Duodenal mucosa (tissue), 2 donors: ENCODE results near the gene SPRED3.
"Not testable (repeated sequence)": the region's sequence is repeated elsewhere in the genome, so short reads cannot be mapped to it uniquely, and the experiment has no call there.

Experiments used
- H3K27ac ChIP-seq: one replicate; pipeline ENCODE4 v1.7.0; 2013; ENCODE audit warnings: low read depth, low read length
- H3K27me3 ChIP-seq, 2 donors: one replicate each; pipeline ENCODE4 v1.7.0; 2013; ENCODE audit warnings: low read length in 2 of 2, control low read depth in 1 of 2; ENCODE audit not compliant: insufficient read depth in 2 of 2, control insufficient read depth in 1 of 2
- H3K36me3 ChIP-seq, 2 donors: one replicate each; pipeline ENCODE4 v1.7.0; 2013; ENCODE audit warnings: low read length in 2 of 2, control low read depth in 1 of 2; ENCODE audit not compliant: insufficient read depth in 2 of 2, control insufficient read depth in 1 of 2
- H3K4me1 ChIP-seq, 2 donors: one replicate each; pipeline ENCODE4 v1.7.0; 2013; ENCODE audit warnings: low read length in 2 of 2, control low read depth in 1 of 2; ENCODE audit not compliant: insufficient read depth in 2 of 2, control insufficient read depth in 1 of 2
- H3K4me3 ChIP-seq, 2 donors: one replicate each; pipeline ENCODE4 v1.7.0; 2013; ENCODE audit warnings: low read length in 2 of 2, low read depth in 1 of 2
- H3K9ac ChIP-seq, 2 donors: one replicate each; pipeline ENCODE4 v1.7.0; 2013; ENCODE audit warnings: low read length in 2 of 2, low read depth in 1 of 2
- H3K9me3 ChIP-seq, 2 donors: one replicate each; pipeline ENCODE4 v1.7.0; 2013; ENCODE audit warnings: low read length in 2 of 2, control low read depth in 1 of 2; ENCODE audit not compliant: control insufficient read depth in 1 of 2

Gene SPRED3

DNA sequence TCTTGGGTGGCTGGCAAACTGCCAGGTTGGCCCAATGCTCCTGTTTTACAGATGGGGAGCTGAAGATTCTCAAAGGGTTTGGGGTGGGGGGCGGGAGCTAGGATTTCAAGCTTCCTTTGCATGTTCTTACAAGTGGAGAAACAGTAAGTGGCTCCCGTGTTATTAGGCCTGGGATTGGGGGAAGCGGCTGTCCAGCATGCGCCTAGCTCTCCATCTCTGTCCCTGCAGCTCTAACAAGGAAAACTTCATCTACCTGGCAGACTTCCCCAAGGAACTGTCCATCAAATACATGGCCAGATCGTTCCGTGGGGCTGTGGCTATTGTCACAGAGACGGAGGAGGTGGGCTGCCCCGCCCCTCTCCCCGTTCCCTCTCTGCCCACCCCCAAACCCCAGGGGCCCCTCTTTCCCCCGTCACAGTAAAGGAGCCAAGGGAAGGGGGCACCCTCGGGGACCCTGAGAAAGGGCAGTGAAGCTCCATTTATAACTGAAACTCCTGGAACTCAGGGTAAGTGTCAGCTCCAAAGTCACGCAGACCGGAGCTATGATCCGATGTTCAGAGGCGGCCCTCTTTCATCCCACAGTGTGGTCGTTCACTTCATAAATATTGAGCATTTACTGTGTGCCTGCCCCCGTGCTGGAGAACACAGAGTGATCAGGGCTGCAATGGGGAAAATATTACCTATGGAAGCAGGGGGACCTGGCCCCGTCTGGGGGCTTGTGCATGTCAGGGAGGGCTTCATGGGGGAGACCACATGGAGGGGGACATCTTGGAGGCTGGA is 29.1 kb upstream of the SPRED3 start:
- Histone ChIP-seq H3K36me3 (no peaks in the 10 kb centered on the region), H3K27me3 (peaks cover 34 to 35% of the 10 kb centered on the region in 2 donors), H3K9ac (no peak overlapping the region), H3K9me3 (no peaks in the 10 kb centered on the region), H3K4me1 (peaks cover 7 to 15% of the 10 kb centered on the region in 2 donors), H3K4me3 (no peak overlapping the region), H3K27ac (no peak overlapping the region)

- no peaks in the 10 kb centered on the region for H3K9me3 ChIP-seq
- no peaks in the 10 kb centered on the region for H3K36me3 ChIP-seq
- H3K4me1 ChIP-seq: peaks cover 7 to 15% of the 10 kb centered on the region in 2 donors
- peaks cover 33 to 35% of the 10 kb centered on the region in 2 donors for H3K27me3 ChIP-seq
- no peak overlapping the region for H3K4me3 ChIP-seq
- no peak overlapping the region for H3K9ac ChIP-seq
- H3K27ac ChIP-seq: no peak overlapping the region
Observed at GRCh38 chr19:38360351-38360750, 28.1 kb upstream of the SPRED3 start.

- H3K36me3 ChIP-seq: no peaks in the 10 kb centered on the region
- H3K4me3 ChIP-seq: peak overlapping the region; percentile 66 to 79
- H3K27me3 ChIP-seq: peaks cover 31 to 33% of the 10 kb centered on the region in 2 donors
- H3K27ac ChIP-seq: no peak overlapping the region
- H3K4me1 ChIP-seq: peaks cover 7 to 15% of the 10 kb centered on the region in 2 donors
- no peaks in the 10 kb centered on the region for H3K9me3 ChIP-seq
- no peak overlapping the region for H3K9ac ChIP-seq
Observed at GRCh38 chr19:38360839-38361631, 27.5 kb upstream of the SPRED3 start.

- no peaks in the 10 kb centered on the region for H3K36me3 ChIP-seq
- peaks cover 26 to 28% of the 10 kb centered on the region in 2 donors for H3K27me3 ChIP-seq
- H3K4me3 ChIP-seq: peak overlapping the region; percentile 66 to 79
- H3K9me3 ChIP-seq: no peaks in the 10 kb centered on the region
- H3K9ac ChIP-seq: peak overlapping the region in 1 of 2 donors; percentile 10
- no peak overlapping the region for H3K27ac ChIP-seq
- peaks cover 7 to 15% of the 10 kb centered on the region in 2 donors for H3K4me1 ChIP-seq
Observed at GRCh38 chr19:38361633-38362075, 26.8 kb upstream of the SPRED3 start.

DNA sequence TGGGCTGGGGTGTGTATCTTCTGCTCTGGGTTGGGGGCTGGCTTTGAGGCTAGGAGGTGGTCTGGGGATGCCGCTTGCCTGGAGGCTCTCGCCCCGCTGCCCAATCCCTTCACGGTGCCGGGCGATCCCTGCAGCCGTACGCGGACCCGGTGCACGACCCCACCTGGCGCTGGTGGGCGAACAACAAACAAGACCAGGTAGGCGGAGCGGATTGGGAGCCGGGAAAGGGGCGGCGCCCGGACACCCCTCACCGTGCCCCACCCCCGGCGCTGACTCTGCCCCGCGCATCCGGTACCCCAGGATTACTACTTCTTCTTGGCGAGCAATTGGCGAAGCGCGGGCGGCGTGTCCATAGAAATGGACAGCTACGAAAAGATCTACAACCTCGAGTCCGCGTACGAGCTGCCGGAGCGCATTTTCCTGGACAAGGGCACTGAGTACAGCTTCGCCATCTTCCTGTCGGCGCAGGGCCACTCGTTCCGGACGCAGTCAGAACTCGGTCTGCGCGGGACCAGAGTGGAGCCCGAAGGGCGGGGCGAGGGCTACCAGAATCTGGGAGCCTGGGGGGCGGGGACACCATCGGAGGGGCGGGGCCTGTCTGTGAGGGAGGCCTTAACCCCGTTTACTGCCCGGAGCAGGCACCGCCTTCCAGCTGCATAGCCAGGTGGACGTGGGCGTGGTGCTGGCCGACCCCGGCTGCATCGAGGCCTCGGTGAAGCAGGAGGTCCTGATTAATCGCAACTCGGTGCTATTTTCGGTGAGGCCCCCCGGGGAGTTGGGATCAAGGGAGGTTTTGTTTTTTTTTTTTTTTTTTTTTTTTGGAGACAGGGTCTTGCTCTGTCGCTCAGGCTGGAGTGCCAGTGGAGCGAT is 26.2 kb upstream of the SPRED3 start:
- Histone ChIP-seq H3K4me3 (peak overlapping the region; percentile 66 to 79), H3K9ac (peak overlapping the region in 1 of 2 donors; percentile 10), H3K36me3 (no peaks in the 10 kb centered on the region), H3K4me1 (peaks cover 7 to 15% of the 10 kb centered on the region in 2 donors), H3K27me3 (peaks cover 24 to 28% of the 10 kb centered on the region in 2 donors), H3K27ac (no peak overlapping the region), H3K9me3 (no peaks in the 10 kb centered on the region)

DNA sequence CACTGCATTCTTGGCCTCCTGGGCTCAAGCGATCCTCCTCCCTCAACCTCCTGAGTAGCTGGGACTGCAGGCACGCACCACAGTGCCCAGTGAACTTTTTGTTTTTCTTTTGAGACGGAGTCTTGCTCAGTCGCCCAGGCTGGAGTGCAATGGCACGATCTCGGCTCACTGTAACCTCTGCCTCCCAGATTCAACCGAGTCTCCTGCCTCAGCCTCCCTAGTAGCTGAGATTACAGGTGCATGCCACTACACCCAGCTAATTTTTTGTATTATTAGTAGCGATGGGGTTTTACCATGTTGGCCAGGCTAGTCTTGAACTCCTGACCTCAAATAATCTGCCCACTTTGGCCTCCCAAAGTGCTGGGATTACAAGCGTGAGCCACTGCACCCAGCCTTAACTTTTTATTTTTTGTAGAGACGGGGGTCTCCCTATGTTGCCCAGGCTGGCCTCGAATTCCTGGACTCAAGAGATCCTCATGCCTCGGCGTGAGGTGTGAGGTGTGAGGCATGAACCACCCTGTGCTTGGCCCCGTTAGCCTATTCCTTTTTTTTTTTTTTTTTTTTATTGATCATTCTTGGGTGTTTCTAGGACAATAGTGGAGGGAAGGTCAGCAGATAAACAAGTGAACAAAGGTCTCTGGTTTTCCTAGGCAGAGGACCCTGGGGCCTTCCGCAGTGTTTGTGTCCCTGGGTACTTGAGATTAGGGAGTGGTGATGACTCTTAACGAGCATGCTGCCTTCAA is 25.4 kb upstream of the SPRED3 start:
- Histone ChIP-seq H3K27me3 (peaks cover 27 to 31% of the 10 kb centered on the region in 2 donors), H3K4me3 (peak overlapping the region in 1 of 2 donors; percentile 79), H3K4me1 (peaks cover 7 to 15% of the 10 kb centered on the region in 2 donors)
- H3K27ac ChIP-seq, H3K36me3 ChIP-seq, H3K9me3 ChIP-seq, H3K9ac ChIP-seq: not testable (repeated sequence)

DNA sequence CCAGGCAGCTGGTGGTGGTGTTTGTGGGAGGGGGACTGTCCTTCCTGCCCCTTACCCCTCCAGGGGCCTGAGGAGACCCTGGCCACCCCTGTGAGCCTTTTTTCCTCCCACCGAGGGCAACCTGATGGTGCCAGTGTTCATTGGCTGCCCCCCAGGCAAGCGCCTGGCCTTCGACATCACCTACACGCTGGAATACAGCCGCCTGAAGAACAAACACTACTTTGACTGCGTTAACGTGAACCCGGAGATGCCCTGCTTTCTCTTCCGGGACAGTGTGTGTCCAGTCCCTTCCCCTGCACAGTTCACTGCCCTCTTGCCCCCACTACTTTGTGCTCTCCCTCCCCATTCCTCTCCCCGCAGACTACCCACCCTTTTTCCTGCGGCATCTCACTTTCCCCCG is 21.5 kb upstream of the SPRED3 start:
- Histone ChIP-seq H3K4me3 (no peak overlapping the region), H3K4me1 (peaks cover 10 to 13% of the 10 kb centered on the region in 2 donors), H3K9me3 (no peaks in the 10 kb centered on the region), H3K9ac (no peak overlapping the region), H3K27ac (no peak overlapping the region), H3K27me3 (peaks cover 0 to 10% of the 10 kb centered on the region in 2 donors), H3K36me3 (no peaks in the 10 kb centered on the region)

- no peaks in the 10 kb centered on the region for H3K9me3 ChIP-seq
- H3K9ac ChIP-seq: no peak overlapping the region
Observed at GRCh38 chr19:38369584-38369983, 18.9 kb upstream of the SPRED3 start.

DNA sequence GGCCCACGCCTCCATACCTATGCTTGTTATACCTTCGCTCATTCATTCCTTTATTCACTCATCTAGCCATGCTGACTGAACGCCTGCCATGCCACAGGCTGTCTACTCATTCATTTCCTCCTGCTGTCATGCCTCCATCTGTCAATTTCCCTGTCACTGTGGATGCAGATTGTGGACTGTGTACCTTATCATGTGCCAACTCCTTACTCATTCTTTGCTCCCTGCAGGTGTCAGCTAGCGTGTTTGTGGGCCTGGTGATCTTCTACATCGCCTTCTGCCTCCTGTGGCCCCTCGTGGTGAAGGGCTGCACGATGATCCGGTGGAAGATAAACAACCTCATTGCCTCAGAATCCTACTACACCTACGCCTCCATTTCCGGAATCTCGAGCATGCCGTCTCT is 18.2 kb upstream of the SPRED3 start:
- Histone ChIP-seq H3K27ac (no peak overlapping the region), H3K27me3 (peaks cover 0 to 10% of the 10 kb centered on the region in 2 donors), H3K36me3 (no peaks in the 10 kb centered on the region), H3K9ac (no peak overlapping the region), H3K4me3 (no peak overlapping the region), H3K9me3 (no peaks in the 10 kb centered on the region), H3K4me1 (peaks cover 4 to 9% of the 10 kb centered on the region in 2 donors)

More at GRCh38 chr19:38369584-38369983, 18.9 kb upstream of the SPRED3 start:
- Histone ChIP-seq H3K36me3 (no peaks in the 10 kb centered on the region), H3K27ac (no peak overlapping the region), H3K27me3 (peaks cover 0 to 10% of the 10 kb centered on the region in 2 donors), H3K4me1 (peaks cover 4 to 9% of the 10 kb centered on the region in 2 donors), H3K4me3 (no peak overlapping the region)
